ENCODE data around the gene KIF12. TPM values are rescaled to one million over a fixed set of nuclear protein-coding genes. Genes with fewer than 3 reads are reported as not detected.
A peak's percentile ranks its signal among the peaks of the same experiment; 100 is the strongest.

The KIF12 gene
- total and polyA plus RNA-seq, 2 donors (not counting 1 experiment from before 2014, with no cell fraction given), result not detected

DNA sequence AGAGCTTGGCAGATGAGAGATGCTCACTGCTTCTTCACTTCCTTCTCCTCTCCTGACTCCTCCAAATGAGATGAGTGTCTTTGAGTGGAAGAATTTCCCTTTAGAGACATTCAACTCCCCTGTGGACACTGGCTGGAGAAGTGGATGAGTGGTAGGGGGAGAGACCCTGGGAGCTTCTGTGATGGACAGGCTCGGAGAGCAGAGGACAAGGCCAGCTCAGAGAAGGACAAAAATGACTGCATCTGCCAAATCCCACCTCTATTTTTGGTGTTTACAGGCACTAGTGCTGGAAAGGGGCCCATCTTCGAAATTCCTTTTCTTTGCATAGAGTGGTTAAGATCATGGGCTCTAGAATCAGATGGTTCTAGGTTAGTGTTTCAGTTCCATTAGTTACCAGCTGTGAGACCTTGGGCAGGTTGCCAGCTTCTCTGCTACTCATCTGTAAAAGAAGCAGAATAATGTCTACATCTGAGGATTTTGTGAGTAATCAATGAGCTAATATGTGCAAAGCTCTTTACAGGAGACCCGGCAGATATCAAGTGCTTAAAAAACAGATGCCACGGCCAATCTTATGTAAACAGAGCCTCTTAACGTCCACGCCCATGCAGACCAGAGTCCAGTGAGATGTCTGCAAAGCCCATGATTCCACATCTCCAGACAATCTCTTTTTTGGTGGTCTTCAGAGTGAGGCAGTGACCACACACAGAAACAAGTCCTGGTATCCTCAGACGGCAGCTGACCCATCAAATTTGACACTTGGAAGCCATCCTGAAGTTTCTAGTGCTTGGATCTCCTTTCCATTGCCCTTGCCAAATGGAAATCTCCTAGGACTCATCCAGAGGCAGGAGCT, 42.7 kb upstream of the KIF12 start:
- Histone ChIP-seq H3K9me3 (ENCODE audit: control insufficient read depth, insufficient read depth, low read depth, low read length) (no peaks in the 10 kb centered on the region), H3K27ac (ENCODE audit: insufficient read depth, low read length) (no peak overlapping the region), H3K4me1 (ENCODE audit: control insufficient read depth, extremely low read depth, insufficient read depth, low read length) (no peaks in the 10 kb centered on the region), H3K9ac (ENCODE audit: insufficient read depth, low read length) (no peak overlapping the region), H4K20me1 (ENCODE audit: control insufficient read depth, extremely low read depth, insufficient read depth, low read length) (no peaks in the 10 kb centered on the region), H3K4me3 (replicated peaks in 1 of 4; ENCODE audit: control extremely low read depth in 1 of 4, insufficient read depth in 1 of 4, low read depth in 3 of 4, low read length in 4 of 4) (no peak overlapping the region), H3K36me3 (ENCODE audit: control insufficient read depth, insufficient read depth, low read length) (no peaks in the 10 kb centered on the region), H3K27me3 (ENCODE audit: control insufficient read depth, insufficient read depth, low read length) (peaks cover 48% of the 10 kb centered on the region), H3K79me2 (ENCODE audit: control insufficient read depth, insufficient read depth, low read length) (no peaks in the 10 kb centered on the region), H3K4me2 (ENCODE audit: extremely low read depth, insufficient read depth, low read length) (no peak overlapping the region), H2AFZ (ENCODE audit: low read length) (no peak overlapping the region)
- TF ChIP-seq CTCF (conservative IDR thresholded peaks at IDR 0.05 in 1 of 2, IDR thresholded peaks at IDR 0.05 in 1 of 2; ENCODE audit: low read depth in 1 of 2, low read length in 2 of 2) (no peak), EZH2 (IDR thresholded peaks at IDR 0.05; ENCODE audit: low read length, missing control alignments) (no peak)
- peak; percentile 27 to 38 for DNase-seq (ENCODE audit: low read depth in 2 of 2)

- Histone ChIP-seq H3K27me3 (ENCODE audit: control insufficient read depth, insufficient read depth, low read length) (peaks cover 54% of the 10 kb centered on the region), H3K4me3 (replicated peaks in 1 of 4; ENCODE audit: control extremely low read depth in 1 of 4, insufficient read depth in 1 of 4, low read depth in 3 of 4, low read length in 4 of 4) (no peak overlapping the region), H3K4me2 (ENCODE audit: extremely low read depth, insufficient read depth, low read length) (no peak overlapping the region), H2AFZ (ENCODE audit: low read length) (no peak overlapping the region), H4K20me1 (ENCODE audit: control insufficient read depth, extremely low read depth, insufficient read depth, low read length) (no peaks in the 10 kb centered on the region), H3K9me3 (ENCODE audit: control insufficient read depth, insufficient read depth, low read depth, low read length) (no peaks in the 10 kb centered on the region), H3K4me1 (ENCODE audit: control insufficient read depth, extremely low read depth, insufficient read depth, low read length) (no peaks in the 10 kb centered on the region), H3K9ac (ENCODE audit: insufficient read depth, low read length) (no peak overlapping the region), H3K79me2 (ENCODE audit: control insufficient read depth, insufficient read depth, low read length) (no peaks in the 10 kb centered on the region), H3K36me3 (ENCODE audit: control insufficient read depth, insufficient read depth, low read length) (no peaks in the 10 kb centered on the region), H3K27ac (ENCODE audit: insufficient read depth, low read length) (no peak overlapping the region)
- TF ChIP-seq EZH2 (IDR thresholded peaks at IDR 0.05; ENCODE audit: low read length, missing control alignments) (no peak), CTCF (conservative IDR thresholded peaks at IDR 0.05 in 1 of 2, IDR thresholded peaks at IDR 0.05 in 1 of 2; ENCODE audit: low read depth in 1 of 2, low read length in 2 of 2) (no peak)
- no peak for DNase-seq (ENCODE audit: low read depth in 2 of 2)
These were observed 41.8 kb upstream of the KIF12 start for GRCh38 chr9:114140850-114141249.

GRCh38 chr9:114140401-114140800, 41.3 kb upstream of the KIF12 start:
- Histone ChIP-seq H3K27me3 (ENCODE audit: control insufficient read depth, insufficient read depth, low read length) (peaks cover 57% of the 10 kb centered on the region), H3K4me3 (replicated peaks in 1 of 4; ENCODE audit: control extremely low read depth in 1 of 4, insufficient read depth in 1 of 4, low read depth in 3 of 4, low read length in 4 of 4) (no peak overlapping the region), H3K4me2 (ENCODE audit: extremely low read depth, insufficient read depth, low read length) (no peak overlapping the region), H3K9ac (ENCODE audit: insufficient read depth, low read length) (no peak overlapping the region), H2AFZ (ENCODE audit: low read length) (no peak overlapping the region), H3K9me3 (ENCODE audit: control insufficient read depth, insufficient read depth, low read depth, low read length) (no peaks in the 10 kb centered on the region), H3K36me3 (ENCODE audit: control insufficient read depth, insufficient read depth, low read length) (no peaks in the 10 kb centered on the region), H3K79me2 (ENCODE audit: control insufficient read depth, insufficient read depth, low read length) (no peaks in the 10 kb centered on the region), H3K27ac (ENCODE audit: insufficient read depth, low read length) (no peak overlapping the region), H4K20me1 (ENCODE audit: control insufficient read depth, extremely low read depth, insufficient read depth, low read length) (no peaks in the 10 kb centered on the region), H3K4me1 (ENCODE audit: control insufficient read depth, extremely low read depth, insufficient read depth, low read length) (no peaks in the 10 kb centered on the region)
- DNase-seq (ENCODE audit: low read depth in 2 of 2), result no peak
- no peak for TF ChIP-seq CTCF (conservative IDR thresholded peaks at IDR 0.05 in 1 of 2, IDR thresholded peaks at IDR 0.05 in 1 of 2; ENCODE audit: low read depth in 1 of 2, low read length in 2 of 2)
- TF ChIP-seq EZH2 (IDR thresholded peaks at IDR 0.05; ENCODE audit: low read length, missing control alignments), result no peak

Measured in fibroblast of lung (primary cell).